Measurements from ENCODE around the gene ZNF780A.
"Not testable (repeated sequence)": the region's sequence is repeated elsewhere in the genome, so short reads cannot be mapped to it uniquely, and the experiment has no call there.

GRCh38 chr19:40118638-40119037, 27.9 kb upstream of the ZNF780A start:
- TF ChIP-seq CTCF (conservative IDR thresholded peaks at IDR 0.05 in 1 of 2, IDR thresholded peaks at IDR 0.05 in 1 of 2; ENCODE audit: low read depth in 1 of 2, low read length in 2 of 2); EZH2 (IDR thresholded peaks at IDR 0.05; ENCODE audit: low read length, missing control alignments): not testable (repeated sequence)
